WTC11 (cell line): ENCODE results near the gene TGFBR2.

Experiments
- ATF3 ChIP-seq: sonication (generic); formaldehyde crosslinking; conservative IDR thresholded peaks from 2 replicates; pipeline ENCODE4 v1.8.1; 2022; ENCODE audit warnings: mild to moderate bottlenecking, missing genetic modification reagents
- CTCF ChIP-seq: fragments of 200-600 bp; IDR thresholded peaks from 2 replicates; pipeline ENCODE4 v1.8.0; 2022; ENCODE audit warnings: antibody characterized with exemption
- FOXP4 ChIP-seq: sonication (generic); formaldehyde crosslinking; IDR thresholded peaks from 2 replicates; pipeline ENCODE4 v1.8.0; 2022; ENCODE audit warnings: mild to moderate bottlenecking, missing genetic modification reagents
- IRF2 ChIP-seq: sonication (generic); formaldehyde crosslinking; IDR thresholded peaks from 2 replicates; pipeline ENCODE4 v1.8.0; 2022; ENCODE audit warnings: low read depth, missing genetic modification reagents, borderline replicate concordance
- JUN ChIP-seq: sonication (generic); formaldehyde crosslinking; IDR thresholded peaks from 2 replicates; pipeline ENCODE4 v1.8.0; 2023; ENCODE audit warnings: mild to moderate bottlenecking, missing genetic modification reagents
- KAT7 ChIP-seq: sonication (generic); formaldehyde crosslinking; IDR thresholded peaks from 2 replicates; pipeline ENCODE4 v1.8.1; 2023; ENCODE audit warnings: missing genetic modification reagents, mild to moderate bottlenecking, borderline replicate concordance
- MAX ChIP-seq: sonication (generic); formaldehyde crosslinking; IDR thresholded peaks from 2 replicates; pipeline ENCODE4 v1.8.0; 2022; ENCODE audit warnings: mild to moderate bottlenecking, missing genetic modification reagents
- MYBL2 ChIP-seq: sonication (generic); formaldehyde crosslinking; IDR thresholded peaks from 2 replicates; pipeline ENCODE4 v1.8.1; 2023; ENCODE audit warnings: mild to moderate bottlenecking, moderate library complexity, missing genetic modification reagents
- NR3C1 ChIP-seq: sonication (generic); formaldehyde crosslinking; conservative IDR thresholded peaks from 2 replicates; pipeline ENCODE4 v1.8.1; 2023; ENCODE audit warnings: low read depth, mild to moderate bottlenecking, missing genetic modification reagents
- RELA ChIP-seq: sonication (generic); formaldehyde crosslinking; IDR thresholded peaks from 2 replicates; pipeline ENCODE4 v1.8.1; 2022; ENCODE audit warnings: missing genetic modification reagents, mild to moderate bottlenecking, borderline replicate concordance
- SMAD3 ChIP-seq: sonication (generic); formaldehyde crosslinking; IDR thresholded peaks from 2 replicates; pipeline ENCODE4 v1.8.0; 2022; ENCODE audit warnings: missing genetic modification reagents, mild to moderate bottlenecking, borderline replicate concordance
- SP1 ChIP-seq: sonication (generic); formaldehyde crosslinking; conservative IDR thresholded peaks from 2 replicates; pipeline ENCODE4 v1.8.1; 2022; ENCODE audit warnings: missing genetic modification reagents
- TEAD4 ChIP-seq: sonication (generic); formaldehyde crosslinking; IDR thresholded peaks from 2 replicates; pipeline ENCODE4 v1.8.0; 2022; ENCODE audit warnings: mild to moderate bottlenecking, missing genetic modification reagents
- USF2 ChIP-seq: sonication (generic); formaldehyde crosslinking; IDR thresholded peaks from 2 replicates; pipeline ENCODE4 v1.8.1; 2023; ENCODE audit warnings: mild to moderate bottlenecking, missing genetic modification reagents, moderate library complexity

- TF ChIP-seq SP1 = no peak
- TF ChIP-seq SMAD3 (CRISPR knock-in tag) = no peak
- no peak for TF ChIP-seq NR3C1 (CRISPR knock-in tag)
- no peak for TF ChIP-seq CTCF
- no peak for TF ChIP-seq KAT7 (CRISPR knock-in tag)
- no peak for TF ChIP-seq MAX (CRISPR knock-in tag)
- no peak for TF ChIP-seq USF2 (CRISPR knock-in tag)
- no peak for TF ChIP-seq MYBL2
- no peak for TF ChIP-seq TEAD4
- no peak for TF ChIP-seq ATF3 (CRISPR knock-in tag)
- no peak for TF ChIP-seq RELA
- no peak for TF ChIP-seq JUN (CRISPR knock-in tag)
- TF ChIP-seq IRF2 (CRISPR knock-in tag) = no peak
- no peak for TF ChIP-seq FOXP4 (CRISPR knock-in tag)
Observed at GRCh38 chr3:30711867-30712266, 105.5 kb downstream of the TGFBR2 start.
